ENCODE results near the gene LYL1.

LYL1 gene

GRCh38 chr19:13060233-13060963, 42.3 kb downstream of the LYL1 start:
- FAIRE-seq: no peak
- no peak for DNase-seq (ENCODE audit: insufficient read length, low spot score)

- DNase-seq (ENCODE audit: insufficient read length, low spot score): no peak
- FAIRE-seq: no peak
These were observed 43.6 kb downstream of the LYL1 start for GRCh38 chr19:13058951-13059660.

- DNase-seq (ENCODE audit: insufficient read length, low spot score): no peak
- no peak for FAIRE-seq
These were observed 44.9 kb downstream of the LYL1 start for GRCh38 chr19:13057744-13058143.

GRCh38 chr19:13057147-13057572, 45.5 kb downstream of the LYL1 start:
- FAIRE-seq: no peak
- DNase-seq (ENCODE audit: insufficient read length, low spot score): no peak

DNA sequence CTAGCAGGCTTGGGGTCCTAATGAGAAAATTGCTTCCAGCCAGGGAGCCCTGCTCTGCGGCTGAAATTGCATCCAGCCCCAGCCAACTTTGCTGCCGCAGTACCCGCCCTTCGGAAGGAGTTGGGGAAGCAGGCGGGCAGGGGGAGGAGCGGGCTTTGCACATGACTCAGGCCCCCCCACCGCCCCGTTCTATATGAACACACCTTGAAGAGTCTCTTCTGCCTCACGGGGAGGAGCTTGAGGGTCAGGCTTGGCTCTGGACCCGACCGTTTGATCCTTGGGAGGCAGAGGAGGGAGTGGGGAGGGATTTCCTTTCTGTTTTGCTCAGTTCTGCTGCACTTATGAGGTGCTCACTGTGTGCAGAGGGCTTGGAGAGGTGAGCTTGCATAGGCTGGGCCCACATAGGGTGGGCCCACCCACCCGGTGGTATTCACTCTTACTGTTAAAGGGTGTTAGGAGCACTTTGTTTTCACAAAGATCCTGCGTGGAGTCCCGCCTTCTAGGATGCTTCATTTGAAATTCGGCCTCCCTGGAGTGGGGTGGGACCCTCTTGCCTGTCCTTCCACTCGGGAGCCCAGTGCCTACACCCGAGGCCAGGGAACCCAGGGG, 46.5 kb downstream of the LYL1 start:
- FAIRE-seq (no peak), DNase-seq (ENCODE audit: insufficient read length, low spot score) (no peak)

DNA sequence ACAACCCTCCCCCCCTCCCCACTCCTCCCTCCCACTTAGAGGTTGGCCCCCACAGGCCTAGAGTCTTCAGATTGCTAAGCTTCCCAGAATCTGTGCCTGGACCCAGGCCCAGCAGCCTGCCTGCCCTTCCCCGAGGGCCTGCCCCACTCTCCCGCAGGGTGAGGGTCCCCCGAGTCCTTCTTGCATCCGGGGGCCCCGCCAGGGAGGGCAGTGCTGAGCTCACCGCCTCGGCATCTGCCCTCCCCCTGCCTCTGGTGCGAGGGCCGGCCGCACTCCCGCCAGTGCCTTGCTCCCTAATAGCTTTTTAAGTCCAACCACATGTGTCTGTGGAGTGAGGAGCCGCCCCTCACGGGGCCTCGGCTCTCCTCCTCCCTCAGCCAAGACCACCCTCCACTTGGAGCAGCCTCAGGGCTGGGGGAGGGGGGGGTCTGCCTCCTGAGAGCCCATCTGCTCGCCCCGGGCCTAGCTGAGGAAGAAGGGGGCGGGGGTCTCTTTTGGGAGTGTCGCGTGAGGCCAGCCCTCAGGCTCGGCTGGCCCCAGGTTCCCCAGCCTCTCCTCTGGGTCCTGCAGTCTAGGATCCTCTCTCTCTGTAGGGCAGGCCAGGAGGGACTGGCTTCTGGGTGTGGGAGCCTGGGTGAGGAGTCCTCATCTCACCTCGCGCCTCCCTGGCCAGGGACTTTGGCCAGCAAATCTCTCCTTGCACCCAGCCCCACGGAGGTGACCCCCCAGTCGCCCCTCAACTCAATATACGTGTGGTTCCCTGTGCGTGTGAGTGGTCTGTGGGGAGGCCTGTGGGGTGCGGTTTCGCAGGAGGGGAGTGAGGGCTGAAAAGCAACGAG, 47.2 kb downstream of the LYL1 start:
- FAIRE-seq (no peak), DNase-seq (ENCODE audit: insufficient read length, low spot score) (no peak)

DNA sequence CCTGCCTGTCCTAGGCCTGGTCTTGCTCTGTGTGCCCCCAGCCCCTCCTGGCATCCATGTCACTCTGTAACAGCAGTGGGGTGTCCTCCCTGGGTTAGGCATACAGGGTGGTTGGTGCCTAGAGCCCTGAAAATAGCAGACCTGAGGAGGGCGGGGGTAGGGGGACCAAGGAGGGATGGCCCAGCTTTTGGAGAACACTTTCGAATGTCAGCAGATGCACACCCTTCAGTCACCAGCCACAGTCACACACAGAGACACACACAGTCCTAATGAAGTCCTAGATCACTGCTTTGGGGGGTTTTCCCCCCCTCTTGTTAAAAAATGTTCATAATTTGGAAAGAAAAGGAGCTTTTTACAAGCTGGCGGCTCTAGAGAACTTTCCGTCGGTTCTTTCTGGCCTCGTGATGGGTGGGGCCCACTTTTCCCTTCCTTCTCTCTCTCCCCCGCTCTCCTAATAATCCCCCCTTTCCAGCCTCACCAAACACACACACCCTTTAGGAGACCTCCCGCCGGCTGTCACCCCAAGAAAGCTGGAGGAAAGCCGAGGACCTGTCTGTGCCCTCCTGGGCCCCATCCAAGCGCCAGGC, 47.9 kb downstream of the LYL1 start:
- DNase-seq (ENCODE audit: insufficient read length, low spot score): no peak
- FAIRE-seq: no peak

DNA sequence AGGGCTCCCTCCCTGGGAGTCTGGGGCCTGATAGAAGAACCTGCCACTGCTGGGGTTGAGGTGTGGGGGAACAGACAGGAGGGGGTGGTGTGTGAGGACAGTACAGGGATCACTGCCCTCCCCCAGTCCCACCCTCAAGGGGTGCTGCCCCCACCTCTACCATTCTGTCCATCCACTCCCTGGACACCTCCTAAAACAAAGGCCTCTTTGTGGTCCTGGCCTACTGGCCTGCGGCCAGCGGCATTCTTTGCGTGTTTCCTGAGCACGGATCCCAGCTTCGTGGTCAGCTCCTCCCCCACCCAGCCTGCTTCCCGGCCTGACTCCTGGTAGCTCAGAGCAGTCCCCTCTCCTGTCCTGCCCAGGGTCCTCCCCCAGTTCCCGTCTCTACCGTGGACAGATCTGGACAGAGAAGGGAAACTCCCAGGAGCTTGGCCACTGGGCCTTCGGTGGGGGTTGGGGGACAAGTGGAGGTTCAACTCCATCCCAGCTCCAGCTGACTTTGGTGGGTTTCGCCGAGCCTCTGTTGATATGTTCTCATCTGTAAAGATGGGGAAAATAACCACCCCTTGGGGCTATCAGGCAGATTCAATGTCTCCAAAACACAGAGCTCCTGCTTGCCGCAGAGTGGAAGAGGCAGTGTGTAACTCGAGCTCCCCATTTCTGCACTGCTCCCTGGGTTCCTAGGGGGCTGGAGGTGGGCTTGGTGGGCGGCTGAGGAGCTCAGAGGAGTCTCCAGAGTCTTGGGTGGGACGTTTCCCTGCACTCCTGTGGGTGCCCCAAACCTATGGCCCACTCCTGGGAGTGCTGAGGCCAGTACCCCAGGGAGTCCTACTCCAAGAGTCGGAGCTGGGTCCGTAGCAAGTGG, 48.7 kb downstream of the LYL1 start:
- FAIRE-seq (no peak), DNase-seq (ENCODE audit: insufficient read length, low spot score) (no peak)

GRCh38 chr19:13053238-13053637, 49.4 kb downstream of the LYL1 start:
- FAIRE-seq (no peak), DNase-seq (ENCODE audit: insufficient read length, low spot score) (no peak)

GRCh38 chr19:13052447-13053175, 50.0 kb downstream of the LYL1 start:
- DNase-seq (ENCODE audit: insufficient read length, low spot score): no peak
- FAIRE-seq: no peak

GRCh38 chr19:13051557-13052165, 51.0 kb downstream of the LYL1 start:
- FAIRE-seq: no peak
- DNase-seq (ENCODE audit: insufficient read length, low spot score): no peak

DNA sequence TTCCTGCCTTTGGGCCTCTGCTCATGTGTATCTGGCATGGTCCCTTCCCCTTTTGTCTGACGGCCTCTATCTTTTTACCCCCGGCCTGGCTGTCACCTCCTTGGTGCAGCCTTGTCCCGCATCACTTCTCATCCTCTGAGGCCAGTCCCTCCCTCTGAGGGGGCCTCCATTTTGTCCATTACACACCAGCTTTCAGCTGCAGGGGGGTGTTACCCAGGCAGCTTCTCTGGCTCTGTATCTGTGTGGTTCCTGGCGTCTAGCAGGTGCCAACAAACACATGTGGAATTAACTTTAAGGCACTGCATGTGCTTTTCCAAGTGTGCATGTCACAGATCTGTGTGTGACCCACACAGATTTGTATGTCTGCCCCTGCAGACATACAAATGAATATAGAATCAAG, 52.4 kb downstream of the LYL1 start:
- no peak for FAIRE-seq
- DNase-seq (ENCODE audit: insufficient read length, low spot score): no peak
